SK-N-SH treated with all-trans-retinoic acid at 6 μM for 48 hours (cell line): ENCODE results near the gene TLCD1.

Experiments used
- OSR1 ChIP-seq: fragments of 250-450 bp; sonication (Bioruptor Pico); IDR thresholded peaks from 2 replicates; pipeline ENCODE4 v1.8.0; 2022; ENCODE audit warnings: moderate library complexity, mild to moderate bottlenecking, inconsistent platforms
- PATZ1 ChIP-seq: fragments of 250-450 bp; sonication (Bioruptor Pico); IDR thresholded peaks from 2 replicates; pipeline ENCODE4 v1.8.0; 2020; ENCODE audit warnings: mild to moderate bottlenecking, moderate library complexity, borderline replicate concordance
- TOX ChIP-seq: fragments of 250-450 bp; sonication (Bioruptor Pico); IDR thresholded peaks from 2 replicates; pipeline ENCODE4 v1.8.0; 2021; ENCODE audit warnings: mild to moderate bottlenecking, moderate library complexity, borderline replicate concordance
- ZNF565 ChIP-seq: fragments of 450-650 bp; formaldehyde crosslinking; conservative IDR thresholded peaks from 2 replicates; pipeline ENCODE4 v1.5.0; 2020; ENCODE audit warnings: low read depth, mild to moderate bottlenecking, moderate library complexity
- ZNF70 ChIP-seq: fragments of 450-650 bp; formaldehyde crosslinking; IDR thresholded peaks from 2 replicates; pipeline ENCODE4 v1.5.0; 2020; ENCODE audit warnings: mild to moderate bottlenecking, moderate library complexity

- no peak for TF ChIP-seq PATZ1 (CRISPR knock-in tag)
- no peak for TF ChIP-seq ZNF565 (CRISPR knock-in tag)
- no peak for TF ChIP-seq OSR1 (CRISPR knock-in tag)
- TF ChIP-seq TOX, result no peak
- TF ChIP-seq ZNF70 (CRISPR knock-in tag), result no peak
Measured at GRCh38 chr17:28706471-28707338, 19.3 kb downstream of the TLCD1 start.
